ENCODE results near the gene FLCN. TPM values are rescaled to one million over a fixed set of nuclear protein-coding genes. Genes with fewer than 3 reads are reported as not detected.
"Not testable (repeated sequence)": the region's sequence is repeated elsewhere in the genome, so short reads cannot be mapped to it uniquely, and the experiment has no call there.

Gene FLCN
- total and polyA plus RNA-seq, 12 donors = 16.0 to 78.2 (median 35.8) TPM

GRCh38 chr17:17258998-17259397 is 22.0 kb upstream of the FLCN start:
- Histone ChIP-seq H3K36me3 (peaks cover 0 to 100% (median 77%) of the 10 kb centered on the region in 9 donors), H3K4me1 (no peaks in the 10 kb centered on the region), H3K27me3 (no peaks in the 10 kb centered on the region), H3K27ac (no peak overlapping the region), H3K9me3 (no peaks in the 10 kb centered on the region), H3K4me3 (no peak overlapping the region)
- ATAC-seq (no peak), DNase-seq (no peak)
- TF ChIP-seq CTCF (IDR thresholded peaks at IDR 0.05) = no peak
- WGBS, 2 donors = 87 to 92% methylated on average over 4 of the region's 4 CpGs
- intact Hi-C loops (cut with DNase I) = no loop called here

- intact Hi-C loops (cut with DNase I) = no loop called here
- no peaks in the 10 kb centered on the region for H3K9me3 ChIP-seq
- H3K27ac ChIP-seq = no peak overlapping the region
- WGBS, 2 donors = 83 to 92% methylated on average over 7 of the region's 7 CpGs
- no peak for TF ChIP-seq CTCF (IDR thresholded peaks at IDR 0.05)
- H3K4me1 ChIP-seq = no peaks in the 10 kb centered on the region
- ATAC-seq (no peak), DNase-seq (no peak)
- H3K27me3 ChIP-seq = no peaks in the 10 kb centered on the region
- H3K36me3 ChIP-seq = peaks cover 0 to 100% (median 79%) of the 10 kb centered on the region in 9 donors
- H3K4me3 ChIP-seq = no peak overlapping the region
Observed at GRCh38 chr17:17258011-17258410, 21.0 kb upstream of the FLCN start.

GRCh38 chr17:17256316-17256715 is 19.3 kb upstream of the FLCN start:
- TF ChIP-seq CTCF (IDR thresholded peaks at IDR 0.05) = no peak
- DNase-seq (no peak), ATAC-seq (no peak)
- H3K27me3 ChIP-seq = no peaks in the 10 kb centered on the region
- H3K36me3 ChIP-seq = peaks cover 0 to 100% (median 76%) of the 10 kb centered on the region in 9 donors
- H3K4me3 ChIP-seq = no peak overlapping the region
- H3K4me1 ChIP-seq = peaks cover 0 to 4% (median 0%) of the 10 kb centered on the region in 9 donors
- intact Hi-C loops (cut with DNase I) = no loop called here
- no peaks in the 10 kb centered on the region for H3K9me3 ChIP-seq
- no peak overlapping the region for H3K27ac ChIP-seq
- WGBS, 2 donors = 100% methylated on average over 1 of the region's 1 CpG

- peaks cover 0 to 100% (median 71%) of the 10 kb centered on the region in 9 donors for H3K36me3 ChIP-seq
- intact Hi-C loops (cut with DNase I); H3K27ac ChIP-seq; ATAC-seq; H3K4me1 ChIP-seq; DNase-seq; H3K4me3 ChIP-seq; H3K9me3 ChIP-seq; H3K27me3 ChIP-seq: not testable (repeated sequence)
- WGBS, 2 donors = 90 to 94% methylated on average over 11 of the region's 11 CpGs
Observed at GRCh38 chr17:17255689-17256088, 18.7 kb upstream of the FLCN start.

- intact Hi-C loops (cut with DNase I) = no loop called here
- H3K27me3 ChIP-seq = no peaks in the 10 kb centered on the region
- WGBS, 2 donors = 89 to 94% methylated on average over 3 of the region's 3 CpGs
- H3K9me3 ChIP-seq = no peaks in the 10 kb centered on the region
- TF ChIP-seq CTCF (IDR thresholded peaks at IDR 0.05) = no peak
- peaks cover 0 to 100% (median 63%) of the 10 kb centered on the region in 9 donors for H3K36me3 ChIP-seq
- no peak overlapping the region for H3K4me3 ChIP-seq
- DNase-seq = no peak
- H3K27ac ChIP-seq = no peak overlapping the region
- no peak for ATAC-seq
- H3K4me1 ChIP-seq = peaks cover 0 to 4% (median 0%) of the 10 kb centered on the region in 9 donors
Observed at GRCh38 chr17:17254036-17254435, 17.1 kb upstream of the FLCN start.

Data from heart right ventricle (tissue), 16 donors.